ENCODE measurements around the gene NIPBL. TPM values are rescaled to one million over a fixed set of nuclear protein-coding genes. Genes with fewer than 3 reads are reported as not detected.
"Not testable (repeated sequence)": the region's sequence is repeated elsewhere in the genome, so short reads cannot be mapped to it uniquely, and the experiment has no call there.

Gene NIPBL
- total and polyA plus RNA-seq, 2 of the 8 experiments (the other 6 are each of a cell fraction or from before 2014, with no cell fraction given), result 21.1 to 53.5 TPM

- CTCF ChIA-PET (ENCODE audit: partially characterized antibody); H2BK15ac ChIP-seq (ENCODE audit: low read length); H2AFZ ChIP-seq (ENCODE audit: low read length); H2BK5ac ChIP-seq (ENCODE audit: low read depth, low read length); H3K18ac ChIP-seq (ENCODE audit: extremely low read depth, low read length); H2BK120ac ChIP-seq (replicated peaks; ENCODE audit: low read depth, low read length); H3K14ac ChIP-seq (ENCODE audit: insufficient read length); H3K9me3 ChIP-seq (ENCODE audit: insufficient read depth in 2 of 2, low read depth in 1 of 2, low read length in 1 of 2); H4K5ac ChIP-seq (ENCODE audit: insufficient read length, low read depth, low read length); H3K4me3 ChIP-seq (ENCODE audit: extremely low read depth in 1 of 4, insufficient read depth in 2 of 4, low read depth in 3 of 4, low read length in 4 of 4); H2BK12ac ChIP-seq (ENCODE audit: low read depth, low read length); H3K9ac ChIP-seq (replicated peaks in 1 of 4; ENCODE audit: extremely low read depth in 1 of 4, low read depth in 3 of 4, low read length in 3 of 4); H4K8ac ChIP-seq (ENCODE audit: extremely low read depth, insufficient read depth, low read length); H3K79me1 ChIP-seq (ENCODE audit: low read depth, low read length); H3K27ac ChIP-seq (ENCODE audit: low read depth, low read length); H2AK5ac ChIP-seq (ENCODE audit: low read depth, low read length); H3K56ac ChIP-seq (replicated peaks; ENCODE audit: insufficient read length, low read depth, low read length); H3K27me3 ChIP-seq (replicated peaks in 1 of 4; ENCODE audit: control insufficient read depth in 3 of 4, extremely low read depth in 1 of 4, insufficient read depth in 3 of 4, low read length in 3 of 4); H3K4me1 ChIP-seq (replicated peaks in 1 of 4; ENCODE audit: control insufficient read depth in 3 of 4, insufficient read depth in 4 of 4, low read length in 3 of 4); H3K4ac ChIP-seq (replicated peaks; ENCODE audit: insufficient read length, low read depth, low read length); POLR2A ChIA-PET (ENCODE audit: partially characterized antibody); H3K36me3 ChIP-seq (ENCODE audit: control insufficient read depth in 2 of 4, insufficient read depth in 4 of 4, low read length in 3 of 4); H4K91ac ChIP-seq (replicated peaks; ENCODE audit: insufficient read length, low read length); H2BK20ac ChIP-seq (ENCODE audit: low read length); DNase-seq (ENCODE audit: low read depth in 1 of 2, low spot score in 2 of 2); H4K20me1 ChIP-seq (replicated peaks in 1 of 2; ENCODE audit: control insufficient read depth in 1 of 2, insufficient read depth in 2 of 2, low read length in 2 of 2); H3K23me2 ChIP-seq (ENCODE audit: low read depth, low read length); H3K4me2 ChIP-seq (ENCODE audit: insufficient read depth in 1 of 2, low read depth in 2 of 2, low read length in 2 of 2); H3K23ac ChIP-seq (ENCODE audit: insufficient read length); FAIRE-seq: not testable (repeated sequence)
- H3K79me2 ChIP-seq (ENCODE audit: control insufficient read depth in 1 of 2, insufficient read depth in 2 of 2, low read length in 2 of 2), result peaks cover 4 to 99% of the 10 kb centered on the region in 2 experiments
These were observed 24.5 kb downstream of the NIPBL start for GRCh38 chr5:36901077-36901476.

Measured in H1 (cell line).